NCI-H774 (cell line): ENCODE measurements around the gene DNAAF8.
A peak's percentile ranks its signal among the peaks of the same experiment; 100 is the strongest.

ENCODE experiments used
- DNase-seq: peaks from one replicate; lab custom pipeline; 2025; lab: John Stamatoyannopoulos, UW

The DNAAF8 gene

GRCh38 chr16:4752351-4753100 lies 18.2 kb downstream of the DNAAF8 start:
- DNase-seq: no peak

- DNase-seq: no peak
Measured at GRCh38 chr16:4753227-4753626, 18.9 kb downstream of the DNAAF8 start.

- DNase-seq: no peak
Measured at GRCh38 chr16:4754865-4755264, 20.5 kb downstream of the DNAAF8 start.

- no peak for DNase-seq
Measured at GRCh38 chr16:4755687-4756086, 21.4 kb downstream of the DNAAF8 start.

- DNase-seq: no peak
Measured at GRCh38 chr16:4760221-4760910, 26.0 kb downstream of the DNAAF8 start.

- DNase-seq: no peak
Measured at GRCh38 chr16:4762205-4762604, 27.9 kb downstream of the DNAAF8 start.

- DNase-seq: no peak
Measured at GRCh38 chr16:4763791-4764190, 29.5 kb downstream of the DNAAF8 start.

GRCh38 chr16:4765511-4766474 lies 31.5 kb downstream of the DNAAF8 start:
- no peak for DNase-seq

- DNase-seq: peak; percentile 94
Measured at GRCh38 chr16:4766875-4767628, 32.7 kb downstream of the DNAAF8 start, which contains the start of gene ZNF500. Gene ZNF500, minus strand, starts transcription at chr16:4767162. Its CDS starts 1,184 bp downstream, at chr16:4765978.

GRCh38 chr16:4767872-4768548 lies 33.7 kb downstream of the DNAAF8 start:
- DNase-seq: no peak

- DNase-seq: peak; percentile 96
Measured at GRCh38 chr16:4768549-4769305, 34.4 kb downstream of the DNAAF8 start.

- no peak for DNase-seq
Measured at GRCh38 chr16:4769306-4769638, 34.9 kb downstream of the DNAAF8 start.

- DNase-seq: no peak
Measured at GRCh38 chr16:4771646-4772045, 37.3 kb downstream of the DNAAF8 start.

- DNase-seq: no peak
Measured at GRCh38 chr16:4772351-4772750, 38.0 kb downstream of the DNAAF8 start.

GRCh38 chr16:4775005-4775404 lies 40.7 kb downstream of the DNAAF8 start:
- no peak for DNase-seq

GRCh38 chr16:4776141-4776705 lies 41.9 kb downstream of the DNAAF8 start:
- no peak for DNase-seq

GRCh38 chr16:4777339-4778049 lies 43.2 kb downstream of the DNAAF8 start:
- no peak for DNase-seq

GRCh38 chr16:4778050-4778392 lies 43.7 kb downstream of the DNAAF8 start:
- DNase-seq: no peak

GRCh38 chr16:4780235-4780634 lies 45.9 kb downstream of the DNAAF8 start:
- DNase-seq: no peak
